Suprapubic skin (tissue), 4 donors: Measurements from ENCODE around the gene LPAR5.

Source experiments
- EP300 ChIP-seq: sonication (generic); formaldehyde crosslinking; IDR thresholded peaks from one replicate; pipeline ENCODE4 v1.6.1; 2017; ENCODE audit warnings: antibody characterized with exemption
- POLR2A ChIP-seq, 2 donors: fragments of 450-650 bp; IDR thresholded peaks; one replicate each; pipeline ENCODE4 v1.6.1; 2017; ENCODE audit warnings: antibody characterized with exemption in 2 of 2, mild to moderate bottlenecking in 2 of 2, moderate library complexity in 2 of 2
- POLR2AphosphoS5 ChIP-seq, 3 donors: sonication (generic); formaldehyde crosslinking; IDR thresholded peaks; one replicate each; pipeline ENCODE4 v1.6.1; 2017; ENCODE audit warnings: antibody characterized with exemption in 3 of 3
- TF ChIP-seq, protein P1 (sequence below), 2 donors: fragments of 200-600 bp in 1 of 2; fragments of 450-650 bp in 1 of 2; sonication (generic) in 1 of 2; IDR thresholded peaks; one replicate each; pipeline ENCODE4 v1.5.1; 2016 to 2019; ENCODE audit warnings: antibody characterized with exemption in 2 of 2, mild to moderate bottlenecking in 1 of 2, moderate library complexity in 1 of 2

DNA sequence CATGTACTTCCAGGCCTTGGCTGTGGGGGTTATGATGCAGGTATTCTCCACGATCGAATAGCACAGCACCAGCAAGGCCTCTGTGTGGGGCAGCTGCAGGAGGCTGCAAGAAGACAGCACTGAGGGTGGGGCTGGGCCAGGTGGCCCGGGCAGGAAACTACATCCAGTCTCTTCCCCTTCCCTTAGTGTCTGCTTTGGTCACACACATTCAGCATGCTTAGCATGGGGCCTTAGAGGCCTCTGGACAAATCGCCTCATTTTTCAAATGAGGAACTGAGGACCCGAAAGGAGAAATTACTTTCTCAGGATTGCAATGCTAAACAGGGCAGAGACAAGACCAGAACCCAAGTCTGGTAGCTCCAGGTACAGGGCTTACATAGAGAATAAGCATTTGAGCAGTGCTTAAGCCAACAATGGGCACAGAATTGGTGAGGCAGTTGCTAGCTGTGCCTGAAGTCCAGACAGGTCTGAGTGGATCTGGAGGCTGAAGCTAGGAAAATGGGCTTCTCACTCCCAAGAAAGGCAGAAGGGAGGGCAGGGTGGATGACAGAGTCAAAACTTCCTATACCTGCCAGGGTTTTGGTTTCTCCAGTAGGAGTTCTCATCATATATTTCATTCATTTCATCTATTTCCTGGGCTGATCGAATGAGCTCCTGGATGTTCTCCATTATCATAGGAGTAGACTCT lies 8.0 kb upstream of the LPAR5 start:
- TF ChIP-seq, protein P1, sequence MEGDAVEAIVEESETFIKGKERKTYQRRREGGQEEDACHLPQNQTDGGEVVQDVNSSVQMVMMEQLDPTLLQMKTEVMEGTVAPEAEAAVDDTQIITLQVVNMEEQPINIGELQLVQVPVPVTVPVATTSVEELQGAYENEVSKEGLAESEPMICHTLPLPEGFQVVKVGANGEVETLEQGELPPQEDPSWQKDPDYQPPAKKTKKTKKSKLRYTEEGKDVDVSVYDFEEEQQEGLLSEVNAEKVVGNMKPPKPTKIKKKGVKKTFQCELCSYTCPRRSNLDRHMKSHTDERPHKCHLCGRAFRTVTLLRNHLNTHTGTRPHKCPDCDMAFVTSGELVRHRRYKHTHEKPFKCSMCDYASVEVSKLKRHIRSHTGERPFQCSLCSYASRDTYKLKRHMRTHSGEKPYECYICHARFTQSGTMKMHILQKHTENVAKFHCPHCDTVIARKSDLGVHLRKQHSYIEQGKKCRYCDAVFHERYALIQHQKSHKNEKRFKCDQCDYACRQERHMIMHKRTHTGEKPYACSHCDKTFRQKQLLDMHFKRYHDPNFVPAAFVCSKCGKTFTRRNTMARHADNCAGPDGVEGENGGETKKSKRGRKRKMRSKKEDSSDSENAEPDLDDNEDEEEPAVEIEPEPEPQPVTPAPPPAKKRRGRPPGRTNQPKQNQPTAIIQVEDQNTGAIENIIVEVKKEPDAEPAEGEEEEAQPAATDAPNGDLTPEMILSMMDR (IDR thresholded peaks at IDR 0.05) = no peak
- TF ChIP-seq EP300 = no peak
- no peak for TF ChIP-seq POLR2A (IDR thresholded peaks at IDR 0.05)
- TF ChIP-seq POLR2AphosphoS5 (IDR thresholded peaks at IDR 0.05) = no peak
